Transverse colon (tissue), 3 donors: ENCODE results near the gene AKT3.

ENCODE experiments used
- EP300 ChIP-seq: sonication (generic); formaldehyde crosslinking; IDR thresholded peaks from one replicate; pipeline ENCODE4 v1.6.1; 2017; ENCODE audit warnings: antibody characterized with exemption, low read depth
- POLR2AphosphoS5 ChIP-seq, 3 donors: sonication (generic); formaldehyde crosslinking; IDR thresholded peaks; one replicate each; pipeline ENCODE4 v1.6.1; 2016; ENCODE audit warnings: antibody characterized with exemption in 3 of 3

- TF ChIP-seq EP300 (no peak), POLR2AphosphoS5 (IDR thresholded peaks at IDR 0.05) (no peak)
These were observed 43.7 kb downstream of the AKT3 start for GRCh38 chr1:243806310-243806709.
